GM18526 (cell line): ENCODE results near the gene ABCA5.

Experiments used
- POLR2A ChIP-seq: IDR thresholded peaks from 3 replicates; pipeline ENCODE4 v1.6.1; 2011; ENCODE audit not compliant: insufficient read length; ENCODE audit errors: extremely low read depth

The ABCA5 gene

DNA sequence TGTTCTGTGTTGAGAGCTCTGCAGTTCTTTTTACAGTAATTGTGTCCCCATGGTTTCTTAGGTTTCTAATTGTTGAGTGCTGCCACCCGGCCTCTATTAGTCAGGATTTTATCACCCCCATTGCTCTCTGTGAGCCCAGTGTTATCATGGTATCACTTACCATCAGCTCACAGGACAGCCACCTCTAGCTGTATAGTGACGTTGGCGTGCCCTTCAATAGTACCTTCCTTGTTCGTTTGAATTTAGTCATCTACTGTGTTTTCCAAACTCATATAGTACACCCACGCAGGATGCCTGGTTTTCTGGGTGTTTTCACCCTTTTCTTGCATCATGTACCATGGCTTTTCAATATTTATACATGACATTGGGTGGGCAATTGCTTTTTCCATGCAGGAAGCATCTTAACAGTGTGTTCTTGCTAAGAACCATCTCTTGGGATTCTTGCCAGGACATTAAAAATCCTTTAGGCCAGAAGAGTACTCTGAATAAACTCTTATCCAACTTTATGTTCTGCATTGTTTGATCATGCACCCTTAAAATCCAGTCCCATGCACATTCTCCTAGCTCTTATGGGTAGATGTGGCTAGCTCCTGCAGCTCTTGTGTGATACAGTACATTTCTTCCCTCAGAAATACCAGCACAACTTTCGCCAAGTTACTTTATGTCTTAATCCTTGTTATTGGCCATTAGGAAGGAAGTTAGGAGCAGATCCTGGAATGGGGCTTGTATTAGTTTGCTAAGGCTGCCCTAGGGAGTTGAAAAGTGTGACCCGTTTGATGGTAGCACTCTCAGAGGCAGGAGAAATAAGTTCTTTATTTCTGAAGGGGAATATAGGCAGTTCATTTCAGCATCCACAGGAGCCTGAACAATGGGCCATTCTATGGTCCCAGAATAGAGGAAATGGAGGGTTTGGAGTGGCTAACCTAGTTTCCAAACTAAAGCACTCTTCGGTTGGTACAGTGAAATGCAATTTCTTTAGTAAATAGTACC, 87.0 kb downstream of the ABCA5 start:
- no peak for TF ChIP-seq POLR2A

DNA sequence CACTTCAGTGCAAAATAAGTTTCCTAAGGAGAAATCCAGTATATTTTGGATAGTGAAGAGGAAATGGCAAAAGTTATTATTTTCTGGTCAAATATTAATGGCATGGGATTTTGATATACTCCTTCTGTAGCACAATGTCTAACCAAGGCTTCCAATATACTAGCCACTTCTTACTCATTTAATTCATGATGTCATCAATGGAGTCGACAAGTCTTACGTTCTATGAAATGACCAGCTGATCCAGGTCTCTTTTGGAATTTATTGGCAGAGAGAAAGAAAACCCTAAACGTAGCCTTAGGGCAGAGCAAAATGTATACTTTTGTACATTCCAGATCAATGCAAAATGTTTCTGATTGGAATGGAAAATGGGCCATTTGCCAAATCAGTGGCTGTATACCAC, 90.0 kb downstream of the ABCA5 start:
- TF ChIP-seq POLR2A: no peak

DNA sequence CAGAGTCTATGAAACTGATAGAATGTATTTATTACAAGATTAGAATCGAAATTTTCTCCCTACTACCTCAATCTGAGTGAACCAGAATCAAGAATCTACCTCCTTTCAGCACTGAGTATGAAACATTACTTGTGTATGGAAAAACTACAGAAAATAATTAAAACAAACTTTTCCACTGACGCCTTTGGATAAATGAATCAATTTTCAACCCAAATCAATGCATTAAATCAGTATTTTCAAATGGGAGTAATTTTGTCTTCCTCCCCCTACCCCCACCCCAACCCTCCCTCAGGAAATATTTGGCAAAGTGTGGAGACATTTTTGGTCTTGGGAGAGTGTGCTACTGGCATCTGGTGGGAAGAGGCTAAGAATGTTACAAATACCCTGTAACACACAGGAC, 90.5 kb downstream of the ABCA5 start:
- no peak for TF ChIP-seq POLR2A

DNA sequence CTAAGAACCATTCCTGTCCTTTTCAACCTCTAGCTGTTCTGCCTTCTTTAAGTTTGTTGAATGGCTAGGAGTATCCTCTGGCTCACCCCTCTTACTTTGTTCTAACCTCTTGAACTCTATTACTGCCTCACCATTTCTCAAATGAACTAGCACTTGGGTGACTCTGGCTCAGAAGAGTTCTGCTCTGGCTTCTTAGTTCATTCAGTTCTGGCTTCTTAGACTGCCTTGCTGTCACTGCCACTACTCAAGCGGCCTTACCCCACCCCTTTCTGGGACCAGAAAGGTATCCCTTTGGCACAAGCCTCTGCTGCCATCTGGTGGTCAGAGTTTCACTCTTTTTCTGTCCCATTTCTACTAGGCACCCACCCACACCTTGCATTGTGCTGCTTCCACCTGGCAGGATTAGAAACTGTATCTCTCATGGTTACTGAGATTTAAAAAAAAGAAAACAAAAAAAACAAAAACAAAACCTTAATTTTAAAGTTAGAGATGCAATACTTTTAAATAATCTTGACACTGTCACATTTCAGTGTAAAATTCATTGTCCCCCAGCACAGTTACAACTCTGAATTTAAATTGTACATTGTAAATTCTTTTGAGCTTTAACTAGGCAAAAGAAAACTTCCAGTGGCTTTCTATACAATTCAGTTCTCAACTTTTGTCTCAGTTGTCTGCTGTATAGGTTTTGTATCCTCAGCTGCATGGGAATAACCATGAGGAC, 91.4 kb downstream of the ABCA5 start:
- no peak for TF ChIP-seq POLR2A

DNA sequence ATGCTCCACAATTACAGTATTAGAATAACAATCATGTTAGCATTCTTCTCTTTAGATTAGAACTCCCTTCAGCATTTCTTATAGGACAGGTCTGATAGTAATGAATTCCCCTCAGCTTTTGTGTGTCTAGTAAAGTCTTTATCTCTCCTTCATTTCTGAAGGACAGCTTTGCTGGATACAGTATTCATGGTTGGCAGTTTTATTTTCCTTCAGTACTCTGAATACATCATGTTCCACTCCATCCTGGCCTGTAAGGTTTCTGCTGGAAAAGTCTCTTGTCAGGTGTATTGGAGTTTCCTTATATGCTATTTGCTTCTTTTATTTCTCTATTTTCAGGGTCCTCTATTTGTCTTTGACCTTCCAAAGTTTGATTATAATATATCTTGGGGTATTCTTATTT, 94.3 kb downstream of the ABCA5 start:
- no peak for TF ChIP-seq POLR2A

DNA sequence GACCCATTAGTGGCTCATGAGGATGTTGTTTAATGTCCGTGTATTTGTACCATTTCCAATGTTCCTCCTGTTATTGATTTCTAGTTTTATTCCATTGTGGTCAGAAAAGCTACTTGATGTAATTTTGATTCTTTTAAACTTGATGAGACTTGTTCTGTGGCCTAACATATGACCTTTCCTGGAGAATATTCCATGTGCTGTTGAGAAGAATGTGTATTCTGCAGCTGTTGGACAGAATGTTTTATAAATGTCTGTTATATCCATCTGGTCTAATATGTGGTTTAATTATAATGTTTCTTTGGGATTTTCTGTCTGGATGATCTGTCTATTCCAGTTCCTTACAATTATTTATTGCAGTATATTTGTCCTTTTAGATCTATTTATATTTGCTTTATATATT, 95.4 kb downstream of the ABCA5 start:
- no peak for TF ChIP-seq POLR2A

DNA sequence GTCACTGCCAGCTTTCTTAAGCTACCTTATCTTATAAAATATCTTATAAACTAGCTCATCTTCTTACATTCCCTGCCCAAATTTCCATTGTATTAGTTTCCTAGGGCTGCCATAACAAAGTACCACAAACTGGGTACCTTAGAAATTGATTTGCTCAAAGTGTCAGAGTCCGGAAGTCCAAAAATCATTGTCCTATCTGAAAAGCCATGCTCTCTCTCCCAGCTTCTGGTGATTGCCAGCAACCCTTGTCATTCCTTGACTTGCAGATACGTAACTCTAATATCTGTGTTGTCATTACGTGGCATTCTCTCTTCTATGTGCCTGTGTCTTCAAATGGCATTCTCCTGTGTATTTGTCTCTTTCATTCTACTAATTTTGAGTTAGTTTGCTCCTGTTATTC, 96.0 kb downstream of the ABCA5 start:
- no peak for TF ChIP-seq POLR2A

DNA sequence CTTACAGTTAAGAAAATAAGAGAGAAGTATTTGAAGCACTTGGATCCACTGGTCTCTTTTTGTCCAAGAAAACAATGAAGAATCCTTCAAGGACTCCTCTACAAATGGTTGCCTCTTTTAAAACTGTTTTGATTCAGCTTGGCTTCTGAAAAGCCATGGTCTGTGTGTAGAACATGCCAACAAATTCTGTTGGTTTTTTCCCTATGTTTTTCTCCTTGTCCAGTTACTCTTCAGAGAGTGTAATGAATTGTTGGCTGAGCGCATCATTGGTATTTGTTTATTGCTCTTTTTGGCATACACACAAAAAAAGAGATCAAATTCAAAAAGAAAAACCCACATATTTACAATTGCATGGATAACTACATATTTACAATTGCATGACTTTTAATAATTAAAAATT, 98.4 kb downstream of the ABCA5 start, which contains the start of gene ABCA10:
Gene ABCA10 (minus strand): TSS at position 249 of the 400 bp plus-strand sequence. CDS start 3,466 bp downstream, outside the sequence.
- no peak for TF ChIP-seq POLR2A

DNA sequence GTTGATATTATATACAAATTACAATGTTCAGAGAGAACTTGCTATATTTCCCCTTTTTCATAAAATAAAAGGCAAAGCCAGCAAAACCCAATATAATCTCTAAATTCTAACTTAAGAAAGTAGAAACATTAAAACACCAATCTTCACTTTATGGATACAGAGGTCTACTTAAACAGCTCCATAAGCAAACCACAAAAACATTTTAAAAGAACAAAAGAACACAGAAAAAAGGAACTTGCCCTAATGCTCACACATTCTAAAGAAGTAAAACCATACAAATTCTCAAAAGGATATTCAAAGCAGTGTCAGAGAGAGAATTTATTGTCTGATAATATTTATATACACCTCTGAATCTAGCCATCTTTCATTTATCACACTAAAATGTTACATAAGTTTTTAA, 98.9 kb downstream of the ABCA5 start:
- no peak for TF ChIP-seq POLR2A

DNA sequence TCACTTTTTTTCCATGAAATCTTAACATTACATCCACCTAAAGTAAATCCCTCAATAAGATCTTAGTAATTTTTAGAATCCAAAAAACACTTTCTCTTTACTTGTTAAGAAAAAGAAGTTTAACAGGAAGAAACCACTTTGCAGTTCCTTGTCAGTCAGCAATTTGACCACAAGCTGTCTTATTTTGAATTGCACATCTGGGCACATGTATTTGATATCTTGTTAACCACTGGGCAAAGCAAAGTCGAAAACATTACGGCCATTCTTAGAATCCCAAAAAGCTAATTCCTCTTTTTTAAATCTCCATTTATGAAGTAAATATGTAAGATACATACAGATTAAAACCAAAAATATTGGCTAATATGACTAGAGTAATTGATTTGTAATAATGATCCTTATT, 99.4 kb downstream of the ABCA5 start:
- TF ChIP-seq POLR2A: no peak

DNA sequence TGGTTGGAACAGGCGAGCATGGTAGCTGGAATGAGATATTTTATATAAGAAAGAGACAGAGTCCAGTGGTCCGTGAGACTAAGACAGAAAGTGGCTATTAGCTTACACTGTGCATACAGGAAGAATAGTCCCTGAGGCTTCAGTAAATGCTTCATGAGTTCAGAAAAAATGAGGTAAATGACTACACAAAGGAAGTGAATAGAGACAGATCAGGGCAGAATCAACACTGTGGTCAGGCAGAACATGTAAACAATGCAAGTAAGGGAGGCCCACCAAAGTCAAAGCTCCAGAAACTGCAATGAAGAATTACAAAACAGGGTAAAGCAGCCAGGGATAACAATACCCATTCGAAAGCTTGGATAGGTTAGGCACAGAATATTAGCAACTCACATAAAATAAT, 103.1 kb downstream of the ABCA5 start:
- TF ChIP-seq POLR2A: no peak

DNA sequence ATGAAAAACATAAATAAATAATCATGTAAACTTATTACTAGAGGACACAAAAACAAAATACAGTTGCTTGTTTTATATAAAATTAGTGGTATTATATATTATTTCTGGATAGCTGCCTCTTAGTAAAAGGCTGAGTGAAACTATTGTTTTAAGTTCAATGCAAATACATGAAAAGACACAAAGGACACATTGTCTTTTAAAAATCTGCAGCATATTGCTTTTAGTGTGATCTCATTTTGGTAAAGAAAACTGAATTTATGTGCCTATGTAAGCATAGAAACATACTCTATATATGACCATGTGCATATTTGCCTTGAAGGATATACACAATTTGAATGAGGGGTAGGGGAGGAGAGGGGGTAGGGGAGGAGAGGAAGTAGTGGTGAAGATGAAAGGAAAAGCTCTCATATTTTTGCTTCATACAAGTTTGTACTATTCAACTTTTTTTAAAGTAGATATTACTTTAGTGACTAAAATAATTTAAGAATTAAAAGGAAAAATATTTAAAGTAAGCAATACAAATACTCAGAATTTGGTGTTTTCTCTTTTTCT, 104.2 kb downstream of the ABCA5 start:
- no peak for TF ChIP-seq POLR2A

DNA sequence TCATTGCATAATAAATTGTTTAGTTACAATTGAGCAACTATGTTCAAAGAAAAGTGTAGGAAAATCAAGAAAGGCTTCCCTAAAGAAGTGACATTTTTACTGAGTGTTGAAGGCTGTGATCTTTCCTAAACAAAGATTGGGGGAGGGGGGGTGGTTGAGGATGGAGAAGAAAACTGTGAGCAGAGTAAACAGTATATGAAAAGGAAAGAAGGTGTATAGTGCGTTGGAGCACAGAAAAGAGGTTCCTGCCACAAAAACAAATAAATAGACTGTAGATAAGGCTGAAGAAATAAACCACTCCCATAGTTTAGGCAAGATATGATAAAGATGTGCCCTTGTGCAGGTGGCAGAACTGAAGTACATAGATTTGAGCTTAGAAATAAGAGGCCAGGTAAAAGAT, 106.8 kb downstream of the ABCA5 start:
- no peak for TF ChIP-seq POLR2A

DNA sequence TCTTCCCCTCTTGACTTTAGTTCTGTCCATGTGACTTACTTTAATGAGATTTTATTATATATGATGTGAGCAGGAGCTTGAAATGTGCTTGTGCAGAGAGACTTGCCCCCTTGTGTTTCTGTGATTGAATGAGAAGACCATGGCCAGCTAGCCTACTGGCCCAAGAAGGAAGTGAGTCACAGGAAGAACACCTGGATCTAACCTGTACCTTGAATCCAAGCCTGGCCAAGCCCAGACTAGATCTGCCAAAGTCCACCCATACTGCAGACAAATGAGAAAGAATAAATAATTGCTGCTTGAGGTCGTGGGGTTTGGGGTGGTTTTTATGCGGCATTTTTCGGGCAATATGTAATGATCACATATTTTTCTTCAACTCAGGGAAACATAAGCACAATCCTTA, 107.9 kb downstream of the ABCA5 start:
- TF ChIP-seq POLR2A: no peak

DNA sequence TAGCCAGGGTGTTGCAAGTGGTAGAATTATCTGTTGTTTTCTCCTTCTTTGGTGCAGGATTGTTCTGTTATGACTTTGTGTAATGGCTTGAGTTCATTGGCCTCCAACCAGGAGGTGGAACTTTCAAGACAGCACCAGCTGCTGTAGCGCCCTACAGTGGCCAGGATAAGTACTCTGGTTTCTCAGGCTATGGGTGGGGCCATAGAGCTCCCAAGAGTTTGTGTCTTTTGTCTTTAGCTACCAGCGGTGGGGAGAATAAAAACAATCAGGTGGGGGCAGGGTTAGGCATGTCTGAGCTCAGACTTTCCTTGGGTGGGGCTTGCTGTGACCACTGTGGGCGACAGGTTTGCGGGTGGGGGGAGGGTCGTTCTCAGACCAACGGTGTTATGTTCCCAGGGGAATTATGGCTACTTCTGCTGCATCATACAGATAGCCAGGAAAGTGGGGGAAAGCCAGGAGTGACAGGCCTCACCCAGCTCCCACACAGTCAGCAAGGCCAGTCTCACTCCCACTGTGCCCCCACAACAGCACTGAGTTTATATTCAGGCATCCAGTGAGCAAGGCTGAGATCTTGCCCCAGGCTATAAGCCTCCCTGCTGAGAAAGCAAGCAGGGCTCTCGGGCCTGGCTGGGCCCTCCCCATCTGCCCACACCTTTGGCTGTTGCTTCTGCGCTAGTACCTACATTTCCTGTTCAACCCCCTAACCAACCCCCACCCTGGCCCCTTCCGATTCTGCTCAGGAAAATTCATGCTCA, 113.7 kb downstream of the ABCA5 start:
- no peak for TF ChIP-seq POLR2A
